ENCODE measurements around the gene PSD2. TPM values are rescaled to one million over a fixed set of nuclear protein-coding genes. Genes with fewer than 3 reads are reported as not detected.

The PSD2 gene
- total RNA-seq, 1 donor from 2014 or later, result not detected

GRCh38 chr5:139864716-139865483, 69.3 kb downstream of the PSD2 start:
- no peak overlapping the region for H3K4me3 ChIP-seq
- H3K27ac ChIP-seq, result no peak overlapping the region
- DNase-seq, result no peak
- H3K36me3 ChIP-seq, result no peaks in the 10 kb centered on the region
- no peak for ATAC-seq
- intact Hi-C loops (cut with DNase I), result loop anchor here (5.0 kb wide), 1 partner anchor 78 kb away; no protein-coding TSS in a partner anchor
- H3K9me3 ChIP-seq, result no peaks in the 10 kb centered on the region
- no peaks in the 10 kb centered on the region for H3K27me3 ChIP-seq
- H3K4me1 ChIP-seq, result peaks cover 14% of the 10 kb centered on the region
- no peak for TF ChIP-seq CTCF (IDR thresholded peaks at IDR 0.05)

GRCh38 chr5:139867109-139867508, 71.5 kb downstream of the PSD2 start:
- H3K4me3 ChIP-seq, result no peak overlapping the region
- TF ChIP-seq CTCF (IDR thresholded peaks at IDR 0.05), result no peak
- H3K9me3 ChIP-seq, result no peaks in the 10 kb centered on the region
- no peak for ATAC-seq
- no peak overlapping the region for H3K27ac ChIP-seq
- intact Hi-C loops (cut with DNase I), result loop anchor here (5.0 kb wide), 1 partner anchor 80 kb away; no protein-coding TSS in a partner anchor
- DNase-seq, result no peak
- H3K36me3 ChIP-seq, result no peaks in the 10 kb centered on the region
- peaks cover 14% of the 10 kb centered on the region for H3K4me1 ChIP-seq
- no peaks in the 10 kb centered on the region for H3K27me3 ChIP-seq

- peaks cover 14% of the 10 kb centered on the region for H3K4me1 ChIP-seq
- no peaks in the 10 kb centered on the region for H3K36me3 ChIP-seq
- no peaks in the 10 kb centered on the region for H3K27me3 ChIP-seq
- DNase-seq (no peak), ATAC-seq (no peak)
- H3K9me3 ChIP-seq, result no peaks in the 10 kb centered on the region
- H3K27ac ChIP-seq, result no peak overlapping the region
- intact Hi-C loops (cut with DNase I), result loop anchor here (5.0 kb wide), 1 partner anchor 80 kb away; no protein-coding TSS in a partner anchor
- TF ChIP-seq CTCF (IDR thresholded peaks at IDR 0.05), result no peak
- H3K4me3 ChIP-seq, result no peak overlapping the region
These were observed 72.0 kb downstream of the PSD2 start for GRCh38 chr5:139867581-139867980.

- Histone ChIP-seq H3K4me1 (no peaks in the 10 kb centered on the region), H3K27me3 (no peaks in the 10 kb centered on the region), H3K27ac (no peak overlapping the region), H3K9me3 (no peaks in the 10 kb centered on the region), H3K36me3 (no peaks in the 10 kb centered on the region), H3K4me3 (no peak overlapping the region)
- intact Hi-C loops (cut with DNase I), result loop anchor here (5.0 kb wide), 1 partner anchor 82 kb away; no protein-coding TSS in a partner anchor
- ATAC-seq (no peak), DNase-seq (no peak)
- TF ChIP-seq CTCF (IDR thresholded peaks at IDR 0.05), result no peak
These were observed 73.6 kb downstream of the PSD2 start for GRCh38 chr5:139869042-139869790.

- intact Hi-C loops (cut with DNase I), result no loop called here
- no peak for TF ChIP-seq CTCF (IDR thresholded peaks at IDR 0.05)
- Histone ChIP-seq H3K4me3 (no peak overlapping the region), H3K4me1 (no peaks in the 10 kb centered on the region), H3K36me3 (no peaks in the 10 kb centered on the region), H3K27ac (no peak overlapping the region), H3K27me3 (no peaks in the 10 kb centered on the region), H3K9me3 (no peaks in the 10 kb centered on the region)
- ATAC-seq, result no peak
- no peak for DNase-seq
These were observed 75.1 kb downstream of the PSD2 start for GRCh38 chr5:139870677-139871076.
